Loucy (cell line): ENCODE measurements around the gene ZNF664.

Experiments used
- H2AFZ ChIP-seq: fragments of 200-600 bp; sonication (generic); 2 replicates; pipeline ENCODE4 v1.6.0; 2016; ENCODE audit warnings: antibody characterized with exemption, mild to moderate bottlenecking, low read length, moderate library complexity
- H3F3A ChIP-seq: fragments of 200-600 bp; 2 replicates; pipeline ENCODE4 v1.6.0; 2016; ENCODE audit warnings: antibody characterized with exemption, low read depth, mild to moderate bottlenecking
- H3K27me3 ChIP-seq: fragments of 200-600 bp; sonication (generic); 2 replicates; pipeline ENCODE4 v1.6.1; 2014; ENCODE audit warnings: low read length, mild to moderate bottlenecking; ENCODE audit not compliant: insufficient read depth, poor library complexity, severe bottlenecking
- H3K36me3 ChIP-seq: fragments of 200-600 bp; sonication (generic); 2 replicates; pipeline ENCODE4 v1.6.1; 2016; ENCODE audit warnings: low read length; ENCODE audit not compliant: insufficient read depth
- H3K4me1 ChIP-seq: fragments of 200-600 bp; sonication (generic); 2 replicates; pipeline ENCODE4 v1.5.1; 2014; ENCODE audit warnings: low read length, mild to moderate bottlenecking; ENCODE audit not compliant: insufficient read depth, poor library complexity, severe bottlenecking
- H3K4me2 ChIP-seq: fragments of 200-600 bp; sonication (generic); 2 replicates; pipeline ENCODE4 v1.6.0; 2014; ENCODE audit warnings: antibody characterized with exemption, low read length, low read depth, mild to moderate bottlenecking; ENCODE audit not compliant: poor library complexity, severe bottlenecking
- H3K4me3 ChIP-seq: fragments of 200-600 bp; sonication (generic); 2 replicates; pipeline ENCODE4 v1.5.1; 2014; ENCODE audit warnings: low read length, mild to moderate bottlenecking, mixed read lengths; ENCODE audit not compliant: poor library complexity, severe bottlenecking
- H3K79me2 ChIP-seq: fragments of 200-600 bp; sonication (generic); 2 replicates; pipeline ENCODE4 v1.6.1; 2014; ENCODE audit warnings: low read length; ENCODE audit not compliant: insufficient read depth
- H3K9ac ChIP-seq: fragments of 200-600 bp; sonication (generic); 2 replicates; pipeline ENCODE4 v1.6.0; 2014; ENCODE audit warnings: mild to moderate bottlenecking, low read depth, low read length, moderate library complexity; ENCODE audit not compliant: poor library complexity, severe bottlenecking
- H3K9me2 ChIP-seq: fragments of 200-600 bp; sonication (generic); replicated peaks from 2 replicates; pipeline ENCODE4 v1.6.1; 2016; ENCODE audit warnings: low read depth, low read length, mixed read lengths
- H3K9me3 ChIP-seq: fragments of 200-600 bp; sonication (generic); 2 replicates; pipeline ENCODE4 v1.6.1; 2014; ENCODE audit warnings: mild to moderate bottlenecking, antibody characterized with exemption, low read length, low read depth; ENCODE audit not compliant: insufficient read depth
- H4K20me1 ChIP-seq: fragments of 200-600 bp; sonication (generic); 2 replicates; pipeline ENCODE4 v1.6.0; 2014; ENCODE audit warnings: antibody characterized with exemption, low read length, mild to moderate bottlenecking; ENCODE audit not compliant: insufficient read depth, poor library complexity, severe bottlenecking
- EZH2phosphoT487 ChIP-seq: fragments of 200-600 bp; IDR thresholded peaks from 2 replicates; pipeline ENCODE4 v1.6.1; 2018; ENCODE audit warnings: antibody characterized with exemption, mild to moderate bottlenecking, moderate library complexity, borderline replicate concordance
- TF ChIP-seq, protein P1 (sequence below): fragments of 200-600 bp; sonication (generic); conservative IDR thresholded peaks from 2 replicates; pipeline ENCODE4 v1.5.1; 2014; ENCODE audit warnings: mild to moderate bottlenecking, antibody characterized with exemption, low read length

Gene ZNF664

DNA sequence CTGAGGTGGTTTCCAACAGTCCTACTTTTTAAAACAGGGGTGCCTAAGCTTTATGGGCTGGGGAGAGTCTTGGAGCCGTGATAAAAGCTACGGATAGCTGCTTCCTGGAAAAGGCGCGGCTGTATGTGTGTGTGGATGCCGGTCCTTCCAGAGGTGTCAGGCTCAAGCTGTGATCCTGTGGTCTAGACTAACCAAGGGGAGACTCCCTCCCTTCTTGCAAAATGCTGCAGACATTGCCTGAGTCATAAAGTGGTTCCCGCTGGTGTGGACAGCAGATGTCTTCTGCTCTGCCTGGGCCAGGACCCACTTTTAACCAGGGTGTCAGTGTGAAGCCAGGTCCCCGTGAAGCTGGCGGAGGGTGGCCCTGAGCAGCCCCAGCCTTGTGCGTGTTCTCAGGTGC, 38.2 kb upstream of the ZNF664 start:
- TF ChIP-seq EZH2phosphoT487, result no peak
- TF ChIP-seq, protein P1, sequence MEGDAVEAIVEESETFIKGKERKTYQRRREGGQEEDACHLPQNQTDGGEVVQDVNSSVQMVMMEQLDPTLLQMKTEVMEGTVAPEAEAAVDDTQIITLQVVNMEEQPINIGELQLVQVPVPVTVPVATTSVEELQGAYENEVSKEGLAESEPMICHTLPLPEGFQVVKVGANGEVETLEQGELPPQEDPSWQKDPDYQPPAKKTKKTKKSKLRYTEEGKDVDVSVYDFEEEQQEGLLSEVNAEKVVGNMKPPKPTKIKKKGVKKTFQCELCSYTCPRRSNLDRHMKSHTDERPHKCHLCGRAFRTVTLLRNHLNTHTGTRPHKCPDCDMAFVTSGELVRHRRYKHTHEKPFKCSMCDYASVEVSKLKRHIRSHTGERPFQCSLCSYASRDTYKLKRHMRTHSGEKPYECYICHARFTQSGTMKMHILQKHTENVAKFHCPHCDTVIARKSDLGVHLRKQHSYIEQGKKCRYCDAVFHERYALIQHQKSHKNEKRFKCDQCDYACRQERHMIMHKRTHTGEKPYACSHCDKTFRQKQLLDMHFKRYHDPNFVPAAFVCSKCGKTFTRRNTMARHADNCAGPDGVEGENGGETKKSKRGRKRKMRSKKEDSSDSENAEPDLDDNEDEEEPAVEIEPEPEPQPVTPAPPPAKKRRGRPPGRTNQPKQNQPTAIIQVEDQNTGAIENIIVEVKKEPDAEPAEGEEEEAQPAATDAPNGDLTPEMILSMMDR, result no peak
- no peak overlapping the region for H3K4me3 ChIP-seq
- no peaks in the 10 kb centered on the region for H3K27me3 ChIP-seq
- no peaks in the 10 kb centered on the region for H3F3A ChIP-seq
- no peaks in the 10 kb centered on the region for H3K79me2 ChIP-seq
- no peak overlapping the region for H3K4me2 ChIP-seq
- no peak overlapping the region for H2AFZ ChIP-seq
- no peaks in the 10 kb centered on the region for H3K9me3 ChIP-seq
- no peaks in the 10 kb centered on the region for H3K9me2 ChIP-seq
- peaks cover 14% of the 10 kb centered on the region for H3K4me1 ChIP-seq
- no peaks in the 10 kb centered on the region for H3K36me3 ChIP-seq
- H3K9ac ChIP-seq, result no peak overlapping the region
- no peaks in the 10 kb centered on the region for H4K20me1 ChIP-seq

- H3K36me3 ChIP-seq, result no peaks in the 10 kb centered on the region
- H3F3A ChIP-seq, result no peaks in the 10 kb centered on the region
- H3K27me3 ChIP-seq, result no peaks in the 10 kb centered on the region
- no peak overlapping the region for H2AFZ ChIP-seq
- H3K4me3 ChIP-seq, result no peak overlapping the region
- peaks cover 14% of the 10 kb centered on the region for H3K4me1 ChIP-seq
- no peak for TF ChIP-seq EZH2phosphoT487
- TF ChIP-seq, protein P1, result no peak
- H3K9me2 ChIP-seq, result no peaks in the 10 kb centered on the region
- H3K9ac ChIP-seq, result no peak overlapping the region
- no peaks in the 10 kb centered on the region for H3K9me3 ChIP-seq
- H4K20me1 ChIP-seq, result no peaks in the 10 kb centered on the region
- H3K79me2 ChIP-seq, result no peaks in the 10 kb centered on the region
- H3K4me2 ChIP-seq, result no peak overlapping the region
Measured at GRCh38 chr12:123935956-123936355, 37.1 kb upstream of the ZNF664 start.

- no peak overlapping the region for H2AFZ ChIP-seq
- H3F3A ChIP-seq, result no peaks in the 10 kb centered on the region
- no peaks in the 10 kb centered on the region for H3K27me3 ChIP-seq
- TF ChIP-seq, protein P1, result no peak
- TF ChIP-seq EZH2phosphoT487, result no peak
- no peaks in the 10 kb centered on the region for H3K36me3 ChIP-seq
- H4K20me1 ChIP-seq, result no peaks in the 10 kb centered on the region
- no peaks in the 10 kb centered on the region for H3K9me3 ChIP-seq
- no peaks in the 10 kb centered on the region for H3K79me2 ChIP-seq
- no peak overlapping the region for H3K4me3 ChIP-seq
- H3K9me2 ChIP-seq, result no peaks in the 10 kb centered on the region
- no peak overlapping the region for H3K4me2 ChIP-seq
- peaks cover 14% of the 10 kb centered on the region for H3K4me1 ChIP-seq
- H3K9ac ChIP-seq, result no peak overlapping the region
Measured at GRCh38 chr12:123936471-123936870, 36.5 kb upstream of the ZNF664 start.
